Vagina (tissue), 2 donors: ENCODE results near the gene CSTF3. TPM values are rescaled to one million over a fixed set of nuclear protein-coding genes. Genes with fewer than 3 reads are reported as not detected.

ENCODE experiments used
- DNase-seq, 2 donors: peaks; one replicate each; pipeline ENCODE4 v3.0.0-alpha.2; 2017; ENCODE audit errors: extremely low spot score in 2 of 2
- H3K27ac ChIP-seq: fragments of 200-600 bp; sonication (generic); one replicate; pipeline ENCODE4 v1.5.1; 2019
- H3K27me3 ChIP-seq: fragments of 200-600 bp; sonication (generic); one replicate; pipeline ENCODE4 v1.5.1; 2019
- H3K36me3 ChIP-seq, 2 donors: fragments of 200-600 bp; sonication (generic); one replicate each; pipeline ENCODE4 v1.5.1; 2017 to 2019
- H3K4me1 ChIP-seq: fragments of 200-600 bp; sonication (generic); one replicate; pipeline ENCODE4 v1.5.1; 2019
- H3K4me3 ChIP-seq, 2 donors: fragments of 200-600 bp; sonication (generic); 1 replicate in 1 of 2; 2 replicates in 1 of 2; pipeline ENCODE4 v1.5.1; 2016 to 2019
- H3K9me3 ChIP-seq: fragments of 200-600 bp; sonication (generic); one replicate; pipeline ENCODE4 v1.5.1; 2019
- CTCF ChIP-seq, 3 experiments: fragments of 450-650 bp in 2 of 3; fragments of 200-600 bp in 1 of 3; sonication (generic) in 1 of 3; IDR thresholded peaks; one replicate each; pipeline ENCODE4 v1.5.1; 2017 to 2019; ENCODE audit warnings: antibody characterized with exemption in 3 of 3, mild to moderate bottlenecking in 2 of 3, moderate library complexity in 2 of 3
- POLR2A ChIP-seq, 2 donors: fragments of 450-650 bp; IDR thresholded peaks; one replicate each; pipeline ENCODE4 v1.6.1; 2017; ENCODE audit warnings: antibody characterized with exemption in 2 of 2, mild to moderate bottlenecking in 2 of 2, moderate library complexity in 2 of 2
- POLR2AphosphoS5 ChIP-seq, 2 donors: sonication (generic); formaldehyde crosslinking; IDR thresholded peaks; one replicate each; pipeline ENCODE4 v1.9.0; 2017; ENCODE audit warnings: antibody characterized with exemption in 2 of 2, mild to moderate bottlenecking in 2 of 2, low read depth in 1 of 2; ENCODE audit not compliant: insufficient read depth in 1 of 2
- intact Hi-C: fragments of 100-400 bp; cut with DNase I; formaldehyde crosslinking; loops from one replicate; pipeline ENCODE4 v1.15.1; 2023
- total RNA-seq: library from RNA; depleted of rRNA; stranded (reverse); fragments of >200 nt; gene quantifications from one replicate; pipeline ENCODE4 v1.2.3, GENCODE V29; 2016

Gene CSTF3
- total RNA-seq, 1 donor from 2014 or later, result 13.3 TPM

GRCh38 chr11:33151399-33151798, 9.9 kb downstream of the CSTF3 start:
- no peaks in the 10 kb centered on the region for H3K27me3 ChIP-seq
- H3K9me3 ChIP-seq, result no peaks in the 10 kb centered on the region
- no peak overlapping the region for H3K27ac ChIP-seq
- intact Hi-C loops, result no loop called here
- no peak overlapping the region for H3K4me3 ChIP-seq
- H3K4me1 ChIP-seq, result peaks cover 20% of the 10 kb centered on the region
- no peaks in the 10 kb centered on the region for H3K36me3 ChIP-seq
- no peak for DNase-seq
- TF ChIP-seq CTCF (IDR thresholded peaks at IDR 0.05), result no peak
- TF ChIP-seq POLR2AphosphoS5 (IDR thresholded peaks at IDR 0.05; ENCODE audit: insufficient read depth in 1 of 2, low read depth in 1 of 2), result no peak
- no peak for TF ChIP-seq POLR2A (IDR thresholded peaks at IDR 0.05)

GRCh38 chr11:33147559-33147958, 13.7 kb downstream of the CSTF3 start:
- no peaks in the 10 kb centered on the region for H3K36me3 ChIP-seq

GRCh38 chr11:33135768-33136443, 25.4 kb downstream of the CSTF3 start:
- Histone ChIP-seq H3K4me1 (peaks cover 8% of the 10 kb centered on the region), H3K27me3 (no peaks in the 10 kb centered on the region), H3K27ac (no peak overlapping the region), H3K9me3 (no peaks in the 10 kb centered on the region), H3K4me3 (no peak overlapping the region), H3K36me3 (peaks cover 2 to 13% of the 10 kb centered on the region in 2 donors)
- intact Hi-C loops, result no loop called here
- DNase-seq, result no peak
- no peak for TF ChIP-seq POLR2AphosphoS5 (IDR thresholded peaks at IDR 0.05; ENCODE audit: insufficient read depth in 1 of 2, low read depth in 1 of 2)
- TF ChIP-seq CTCF (IDR thresholded peaks at IDR 0.05), result no peak
- TF ChIP-seq POLR2A (IDR thresholded peaks at IDR 0.05), result no peak

More at GRCh38 chr11:33147559-33147958, 13.7 kb downstream of the CSTF3 start:
- TF ChIP-seq CTCF (IDR thresholded peaks at IDR 0.05) (no peak), POLR2AphosphoS5 (IDR thresholded peaks at IDR 0.05; ENCODE audit: insufficient read depth in 1 of 2, low read depth in 1 of 2) (no peak), POLR2A (IDR thresholded peaks at IDR 0.05) (no peak)
- H3K4me1 ChIP-seq, result peaks cover 10% of the 10 kb centered on the region
- no peaks in the 10 kb centered on the region for H3K9me3 ChIP-seq
- no peak overlapping the region for H3K4me3 ChIP-seq
- H3K27ac ChIP-seq, result no peak overlapping the region
- H3K27me3 ChIP-seq, result no peaks in the 10 kb centered on the region
- no peak for DNase-seq
- intact Hi-C loops, result no loop called here

- H3K27ac ChIP-seq, result no peak overlapping the region
- no peaks in the 10 kb centered on the region for H3K9me3 ChIP-seq
- peaks cover 0 to 9% of the 10 kb centered on the region in 2 donors for H3K36me3 ChIP-seq
- H3K4me1 ChIP-seq, result peaks cover 8% of the 10 kb centered on the region
- no peaks in the 10 kb centered on the region for H3K27me3 ChIP-seq
- no peak for TF ChIP-seq POLR2A (IDR thresholded peaks at IDR 0.05)
- no peak for TF ChIP-seq CTCF (IDR thresholded peaks at IDR 0.05)
- no peak for TF ChIP-seq POLR2AphosphoS5 (IDR thresholded peaks at IDR 0.05; ENCODE audit: insufficient read depth in 1 of 2, low read depth in 1 of 2)
- DNase-seq, result no peak
- H3K4me3 ChIP-seq, result no peak overlapping the region
- intact Hi-C loops, result no loop called here
Observed at GRCh38 chr11:33135216-33135615, 26.1 kb downstream of the CSTF3 start.

GRCh38 chr11:33134276-33134675, 27.0 kb downstream of the CSTF3 start:
- intact Hi-C loops, result no loop called here
- peaks cover 8% of the 10 kb centered on the region for H3K4me1 ChIP-seq
- H3K27me3 ChIP-seq, result no peaks in the 10 kb centered on the region
- no peak overlapping the region for H3K27ac ChIP-seq
- no peaks in the 10 kb centered on the region for H3K9me3 ChIP-seq
- TF ChIP-seq CTCF (IDR thresholded peaks at IDR 0.05) (no peak), POLR2A (IDR thresholded peaks at IDR 0.05) (no peak), POLR2AphosphoS5 (IDR thresholded peaks at IDR 0.05; ENCODE audit: insufficient read depth in 1 of 2, low read depth in 1 of 2) (no peak)
- H3K36me3 ChIP-seq, result no peaks in the 10 kb centered on the region
- no peak for DNase-seq
- no peak overlapping the region for H3K4me3 ChIP-seq
